Mesendoderm (in vitro differentiated cells): ENCODE results near the gene USP49.

Experiments used
- DNase-seq: peaks from one replicate; pipeline ENCODE4 v3.0.0; 2013
- H2AK5ac ChIP-seq: 2 replicates; pipeline ENCODE4 v1.6.1; 2013; ENCODE audit warnings: low read length, inconsistent platforms
- H2BK120ac ChIP-seq: 2 replicates; pipeline ENCODE4 v1.6.1; 2013; ENCODE audit warnings: low read depth, mild to moderate bottlenecking, low read length, moderate library complexity, mixed read lengths
- H2BK15ac ChIP-seq: replicated peaks from 2 replicates; pipeline ENCODE4 v1.6.1; 2013; ENCODE audit warnings: low read depth, mild to moderate bottlenecking, moderate library complexity
- H2BK5ac ChIP-seq: 2 replicates; pipeline ENCODE4 v1.6.1; 2013; ENCODE audit warnings: low read length, inconsistent platforms
- H3K18ac ChIP-seq: 2 replicates; pipeline ENCODE4 v1.6.1; 2013; ENCODE audit warnings: mild to moderate bottlenecking, low read length, mixed read lengths
- H3K23ac ChIP-seq: one replicate; pipeline ENCODE4 v1.6.1; 2013; ENCODE audit warnings: low read length
- H3K27ac ChIP-seq: 2 replicates; pipeline ENCODE4 v1.5.1; 2013; ENCODE audit warnings: low read depth, mild to moderate bottlenecking, inconsistent platforms, low read length, moderate library complexity
- H3K27me3 ChIP-seq: 2 replicates; pipeline ENCODE4 v1.6.1; 2013; ENCODE audit warnings: low read length, control low read depth, mild to moderate bottlenecking, inconsistent platforms; ENCODE audit not compliant: insufficient read depth, poor library complexity
- H3K36me3 ChIP-seq: 2 replicates; pipeline ENCODE4 v1.6.1; 2013; ENCODE audit warnings: low read length, inconsistent platforms; ENCODE audit not compliant: control insufficient read depth, insufficient read depth
- H3K4ac ChIP-seq: one replicate; pipeline ENCODE4 v1.6.1; 2013; ENCODE audit warnings: low read depth, mild to moderate bottlenecking, low read length, moderate library complexity
- H3K4me1 ChIP-seq: 2 replicates; pipeline ENCODE4 v1.6.1; 2013; ENCODE audit warnings: low read depth, low read length, inconsistent platforms; ENCODE audit not compliant: control insufficient read depth
- H3K4me2 ChIP-seq: 2 replicates; pipeline ENCODE4 v1.6.1; 2013; ENCODE audit warnings: low read length
- H3K4me3 ChIP-seq: 2 replicates; pipeline ENCODE4 v1.5.1; 2013; ENCODE audit warnings: mild to moderate bottlenecking, low read length
- H3K56ac ChIP-seq: one replicate; pipeline ENCODE4 v1.6.1; 2013; ENCODE audit warnings: low read length
- H3K79me1 ChIP-seq: 2 replicates; pipeline ENCODE4 v1.6.1; 2013; ENCODE audit warnings: low read length, inconsistent platforms
- H3K79me2 ChIP-seq: 2 replicates; pipeline ENCODE4 v1.6.1; 2013; ENCODE audit warnings: mild to moderate bottlenecking, low read length; ENCODE audit not compliant: control insufficient read depth, insufficient read depth
- H3K9ac ChIP-seq: 2 replicates; pipeline ENCODE4 v1.6.1; 2013; ENCODE audit warnings: low read length, inconsistent platforms
- H4K5ac ChIP-seq: one replicate; pipeline ENCODE4 v1.6.1; 2013; ENCODE audit warnings: low read length
- H4K8ac ChIP-seq: one replicate; pipeline ENCODE4 v1.6.1; 2013; ENCODE audit warnings: low read depth, mild to moderate bottlenecking, control low read depth, low read length, moderate library complexity
- WGBS: extraction: QIAGEN DNeasy Blood & Tissue Kit; methylation state at CpG from one replicate; pipeline ENCODE4 v1.1.7; 2013; ENCODE audit warnings: low lambda C conversion rate, missing lambda C conversion rate; ENCODE audit not compliant: insufficient coverage; ENCODE audit errors: extremely low coverage; 5-methylcytosine and 5-hydroxymethylcytosine counted together

Gene USP49

DNA sequence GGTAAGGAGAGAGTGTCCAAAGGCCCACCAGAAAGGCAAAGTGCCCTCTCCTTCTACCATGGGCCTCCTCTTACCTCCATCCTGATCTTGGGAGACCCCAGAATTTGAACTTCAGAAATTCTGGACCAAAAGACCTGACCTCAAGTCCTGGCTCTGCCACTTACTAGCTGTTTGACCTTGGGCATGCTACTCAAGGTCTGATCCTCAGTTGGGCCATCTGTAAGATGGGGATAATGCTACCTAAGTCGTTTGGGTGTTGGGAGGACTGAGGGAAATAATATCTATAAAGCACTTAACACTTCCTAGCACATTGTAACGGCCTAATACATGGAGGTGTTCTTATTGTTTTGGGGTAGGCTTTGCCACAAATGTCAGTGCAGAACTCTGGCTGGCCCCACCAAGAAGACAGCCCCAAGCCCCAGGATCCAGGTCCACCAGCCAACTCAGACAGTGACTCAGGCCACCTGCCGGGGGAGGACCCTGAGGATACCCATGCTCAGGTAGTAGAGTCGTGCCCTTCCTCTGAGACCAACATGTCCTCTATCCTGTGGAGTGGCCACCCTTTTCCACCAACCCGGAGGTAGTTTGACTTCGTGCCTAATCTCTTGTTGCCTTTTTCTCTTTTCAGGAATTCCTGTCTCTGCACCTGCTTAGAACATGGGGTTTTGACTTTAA lies 111.9 kb downstream of the USP49 start:
- no peak overlapping the region for H2AK5ac ChIP-seq
- H3K27me3 ChIP-seq = peaks cover 5% of the 10 kb centered on the region
- no peak overlapping the region for H3K4ac ChIP-seq
- peaks cover 3% of the 10 kb centered on the region for H3K79me1 ChIP-seq
- H3K36me3 ChIP-seq = no peaks in the 10 kb centered on the region
- H3K4me2 ChIP-seq = no peak overlapping the region
- H2BK120ac ChIP-seq = no peak overlapping the region
- no peak overlapping the region for H4K5ac ChIP-seq
- no peak overlapping the region for H3K23ac ChIP-seq
- no peak overlapping the region for H3K56ac ChIP-seq
- H2BK5ac ChIP-seq = no peak overlapping the region
- H3K79me2 ChIP-seq = peaks cover 3% of the 10 kb centered on the region
- no peak overlapping the region for H3K18ac ChIP-seq
- no peak for DNase-seq
- H3K27ac ChIP-seq = no peak overlapping the region
- H3K4me3 ChIP-seq = no peak overlapping the region
- H3K4me1 ChIP-seq = peaks cover 2% of the 10 kb centered on the region
- WGBS = no CpG with 5 or more reads among the region's 6 CpGs
- no peak overlapping the region for H4K8ac ChIP-seq
- H3K9ac ChIP-seq = no peak overlapping the region
- H2BK15ac ChIP-seq = no peak overlapping the region

DNA sequence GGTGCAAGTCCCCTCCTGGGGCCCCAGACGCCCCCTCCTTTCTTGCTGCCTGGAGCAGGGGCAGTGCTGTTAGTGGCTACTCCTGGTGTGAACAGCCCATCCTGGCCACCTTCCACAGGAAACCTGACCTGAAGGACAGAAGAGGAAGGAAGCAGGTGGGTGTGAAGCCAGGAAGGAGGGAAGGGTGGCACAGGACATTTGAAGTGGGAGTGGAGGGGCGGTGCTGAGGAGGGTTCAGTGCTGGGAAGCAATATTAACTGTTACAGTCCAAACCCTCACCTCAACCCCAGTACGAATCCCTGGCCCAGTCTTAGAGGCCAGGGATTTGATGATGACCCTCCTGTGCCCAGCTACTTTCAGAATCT lies 113.8 kb downstream of the USP49 start:
- H3K27me3 ChIP-seq = peaks cover 5% of the 10 kb centered on the region
- H3K9ac ChIP-seq = no peak overlapping the region
- H2BK120ac ChIP-seq = no peak overlapping the region
- no peak overlapping the region for H3K4me2 ChIP-seq
- no peaks in the 10 kb centered on the region for H3K79me2 ChIP-seq
- no CpG with 5 or more reads among the region's 3 CpGs for WGBS
- H3K23ac ChIP-seq = no peak overlapping the region
- no peak for DNase-seq
- H2BK15ac ChIP-seq = no peak overlapping the region
- H3K27ac ChIP-seq = no peak overlapping the region
- no peak overlapping the region for H2AK5ac ChIP-seq
- no peak overlapping the region for H2BK5ac ChIP-seq
- no peaks in the 10 kb centered on the region for H3K36me3 ChIP-seq
- no peak overlapping the region for H3K4me3 ChIP-seq
- no peaks in the 10 kb centered on the region for H3K79me1 ChIP-seq
- H3K4me1 ChIP-seq = peaks cover 2% of the 10 kb centered on the region
- no peak overlapping the region for H3K56ac ChIP-seq
- no peak overlapping the region for H4K5ac ChIP-seq
- H4K8ac ChIP-seq = no peak overlapping the region
- no peak overlapping the region for H3K18ac ChIP-seq
- H3K4ac ChIP-seq = no peak overlapping the region

DNA sequence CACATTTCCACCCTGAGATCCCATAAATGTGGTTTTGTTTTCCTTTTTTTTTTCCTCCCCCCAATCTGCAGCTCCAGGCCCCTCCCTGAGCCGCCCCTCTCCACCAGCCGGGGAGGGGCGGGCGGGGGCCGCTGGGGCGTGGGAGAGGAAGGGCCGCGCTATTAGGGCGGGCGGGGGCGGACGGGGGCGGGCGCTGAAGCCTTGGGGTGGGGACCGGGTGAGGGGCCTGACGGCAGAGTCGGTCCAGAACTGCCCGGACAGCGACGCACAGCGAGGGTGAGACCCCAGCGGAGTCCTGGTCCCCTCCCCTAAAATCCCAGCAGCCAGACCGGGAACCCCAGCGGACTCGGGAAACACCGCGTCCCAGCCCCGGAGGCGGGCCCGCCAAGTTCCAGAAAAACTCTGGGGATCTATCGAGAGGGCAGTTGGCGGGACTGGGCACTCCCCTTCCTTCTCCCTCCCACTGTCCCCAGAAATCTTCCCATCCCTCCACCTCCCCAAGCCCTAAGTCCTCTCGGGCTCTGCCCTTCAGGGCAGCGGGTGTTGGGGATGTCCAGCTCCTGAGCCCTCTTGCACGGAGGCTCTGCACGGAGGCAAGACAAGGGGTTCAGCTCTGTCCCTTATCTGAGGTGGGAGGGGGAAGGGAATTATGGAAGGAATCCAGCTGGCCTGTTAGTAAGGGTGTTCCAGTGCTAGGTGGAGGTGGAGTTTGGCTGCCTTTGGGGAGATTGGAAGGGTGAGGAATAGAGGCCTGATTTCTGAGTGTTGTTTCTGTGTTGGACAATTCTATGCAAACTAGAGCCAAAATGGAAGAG lies 114.4 kb downstream of the USP49 start, which contains the start of gene PRICKLE4:
Gene PRICKLE4, plus strand, starts transcription at position 232 of the 815 bp plus-strand sequence. CDS start 2,692 bp downstream, outside the sequence.
- H4K5ac ChIP-seq = no peak within 1 kb of the TSS
- H3K4ac ChIP-seq = no peak within 1 kb of the TSS
- DNase-seq = peak; percentile 22
- H3K27me3 ChIP-seq = peaks cover 4% of the 10 kb centered on the region
- H3K36me3 ChIP-seq = no peaks in the 10 kb centered on the region
- H2BK120ac ChIP-seq = peak within 1 kb of the TSS; percentile 8
- H3K9ac ChIP-seq = peak within 1 kb of the TSS; percentile 73
- H3K27ac ChIP-seq = no peak within 1 kb of the TSS
- peak within 1 kb of the TSS; percentile 87 for H3K56ac ChIP-seq
- no peak within 1 kb of the TSS for H2AK5ac ChIP-seq
- H3K4me3 ChIP-seq = peak within 1 kb of the TSS; percentile 70
- no peaks in the 10 kb centered on the region for H3K79me1 ChIP-seq
- H2BK15ac ChIP-seq = no peak within 1 kb of the TSS
- H3K79me2 ChIP-seq = no peaks in the 10 kb centered on the region
- peak within 1 kb of the TSS; percentile 65 for H3K18ac ChIP-seq
- no CpG with 5 or more reads among the region's 36 CpGs for whole genome bisulfite sequencing
- no peak within 1 kb of the TSS for H2BK5ac ChIP-seq
- no peak within 1 kb of the TSS for H4K8ac ChIP-seq
- no peak within 1 kb of the TSS for H3K23ac ChIP-seq
- peak within 1 kb of the TSS; percentile 76 for H3K4me2 ChIP-seq
- H3K4me1 ChIP-seq = peaks cover 2% of the 10 kb centered on the region

- H3K4me2 ChIP-seq = peak within 1 kb of the TSS; percentile 85
- no peak within 1 kb of the TSS for H3K27ac ChIP-seq
- H3K9ac ChIP-seq = peak within 1 kb of the TSS; percentile 73
- peak within 1 kb of the TSS; percentile 87 for H3K56ac ChIP-seq
- H2AK5ac ChIP-seq = peak within 1 kb of the TSS; percentile 3
- no peak within 1 kb of the TSS for H4K5ac ChIP-seq
- H2BK120ac ChIP-seq = peak within 1 kb of the TSS; percentile 8
- H2BK15ac ChIP-seq = no peak within 1 kb of the TSS
- no peaks in the 10 kb centered on the region for H3K79me1 ChIP-seq
- H3K4me1 ChIP-seq = peaks cover 2% of the 10 kb centered on the region
- no peaks in the 10 kb centered on the region for H3K36me3 ChIP-seq
- peaks cover under 1% of the 10 kb centered on the region for H3K27me3 ChIP-seq
- peak; percentile 95 for DNase-seq
- no peak within 1 kb of the TSS for H4K8ac ChIP-seq
- no peak within 1 kb of the TSS for H3K4ac ChIP-seq
- H2BK5ac ChIP-seq = no peak within 1 kb of the TSS
- no peak within 1 kb of the TSS for H3K23ac ChIP-seq
- H3K18ac ChIP-seq = peak within 1 kb of the TSS; percentile 65
- WGBS = no CpG with 5 or more reads among the region's 73 CpGs
- H3K79me2 ChIP-seq = no peaks in the 10 kb centered on the region
- H3K4me3 ChIP-seq = peak within 1 kb of the TSS; percentile 70
Observed at GRCh38 chr6:41779788-41780550, 115.2 kb downstream of the USP49 start, which contains the start of gene FRS3. Gene FRS3 (minus strand): TSS chr6:41779900. CDS start chr6:41776987, 2,913 bp downstream.

GRCh38 chr6:41779336-41779735 lies 115.8 kb downstream of the USP49 start:
- Histone ChIP-seq H3K9ac (peak overlapping the region; percentile 73), H3K4me3 (peak overlapping the region; percentile 70), H3K18ac (peak overlapping the region; percentile 65), H3K56ac (peak overlapping the region; percentile 87), H3K4me1 (peaks cover 2% of the 10 kb centered on the region), H2BK5ac (no peak overlapping the region), H3K23ac (no peak overlapping the region), H3K27me3 (no peaks in the 10 kb centered on the region), H3K36me3 (no peaks in the 10 kb centered on the region), H2BK15ac (no peak overlapping the region), H3K79me1 (no peaks in the 10 kb centered on the region), H2BK120ac (peak overlapping the region; percentile 8), H3K79me2 (no peaks in the 10 kb centered on the region), H3K27ac (no peak overlapping the region), H3K4me2 (peak overlapping the region; percentile 85), H2AK5ac (peak overlapping the region; percentile 3), H3K4ac (no peak overlapping the region), H4K8ac (no peak overlapping the region), H4K5ac (no peak overlapping the region)
- DNase-seq = peak; percentile 12
- no CpG with 5 or more reads among the region's 16 CpGs for WGBS
